ENCODE data around the gene FBH1. TPM values are rescaled to one million over a fixed set of nuclear protein-coding genes. Genes with fewer than 3 reads are reported as not detected.
A peak's percentile ranks its signal among the peaks of the same experiment; 100 is the strongest.

FBH1 gene
- total and polyA plus RNA-seq, 10 of the 15 experiments (the other 5 are each of a cell fraction or from before 2014, with no cell fraction given), result 6.1 to 67.6 (median 47.2) TPM

DNA sequence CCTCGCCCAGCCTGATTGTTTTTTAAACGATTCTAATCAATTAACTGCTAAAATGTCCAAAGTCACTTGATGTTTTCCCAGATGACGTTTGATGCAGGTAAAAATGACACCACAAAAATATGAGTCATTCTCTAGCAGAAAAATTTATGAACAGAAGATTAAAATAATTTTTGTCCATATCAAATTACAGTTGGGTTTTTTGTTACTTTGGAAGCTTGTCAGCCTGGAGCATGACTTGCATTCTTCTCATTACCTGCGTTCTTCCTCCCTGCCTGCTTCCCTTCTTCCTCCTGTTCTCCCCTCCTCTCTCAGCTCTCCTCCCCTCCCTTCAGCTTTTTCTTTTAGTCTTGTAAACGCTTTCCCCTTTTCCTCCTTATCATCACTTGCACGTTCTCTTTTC, 68.6 kb downstream of the FBH1 start:
- Histone ChIP-seq H3K27me3 (replicated peaks in 1 of 2; ENCODE audit: control insufficient read depth in 2 of 2, insufficient read depth in 2 of 2, low read length in 1 of 2) (no peaks in the 10 kb centered on the region), H3K27ac (ENCODE audit: control insufficient read depth, insufficient read depth) (no peak overlapping the region), H3K4me3 (no peak overlapping the region), H3K4me2 (ENCODE audit: control insufficient read depth, insufficient read depth) (no peak overlapping the region), H3K9ac (ENCODE audit: control insufficient read depth, insufficient read depth, low read length) (no peak overlapping the region), H2AFZ (ENCODE audit: control insufficient read depth, low read depth, low read length) (no peak overlapping the region), H3K79me2 (ENCODE audit: control insufficient read depth, insufficient read depth, low read length) (no peaks in the 10 kb centered on the region), H3K9me3 (replicated peaks; ENCODE audit: control insufficient read depth, insufficient read depth, low read length) (no peaks in the 10 kb centered on the region), H3K4me1 (ENCODE audit: control insufficient read depth, insufficient read depth, low read length) (no peaks in the 10 kb centered on the region), H3K36me3 (ENCODE audit: control insufficient read depth in 2 of 2, insufficient read depth in 2 of 2, low read length in 1 of 2) (peaks cover 9 to 16% of the 10 kb centered on the region in 2 experiments), H4K20me1 (ENCODE audit: control insufficient read depth, insufficient read depth) (no peaks in the 10 kb centered on the region)
- TF ChIP-seq SRF (IDR thresholded peaks at IDR 0.05; ENCODE audit: low read depth in 2 of 2, low read length in 2 of 2) (no peak), EGR1 (IDR thresholded peaks at IDR 0.05; ENCODE audit: borderline replicate concordance in 1 of 2, low read depth in 2 of 2, low read length in 2 of 2) (no peak), JUNB (IDR thresholded peaks at IDR 0.05) (no peak), NFIC (IDR thresholded peaks at IDR 0.05; ENCODE audit: low read depth, low read length) (no peak), POLR2AphosphoS2 (IDR thresholded peaks at IDR 0.05; ENCODE audit: low read depth, low read length) (no peak), SPI1 (IDR thresholded peaks at IDR 0.05; ENCODE audit: borderline replicate concordance, insufficient read depth, low read depth, low read length) (no peak), MAX (IDR thresholded peaks at IDR 0.05; ENCODE audit: low read depth, low read length) (no peak), FOS (IDR thresholded peaks at IDR 0.05; ENCODE audit: borderline replicate concordance, extremely low read depth, insufficient read length) (no peak), RAD51 (IDR thresholded peaks at IDR 0.05) (no peak), SMC3 (IDR thresholded peaks at IDR 0.05; ENCODE audit: borderline replicate concordance, low read length) (no peak), NR2C2 (IDR thresholded peaks at IDR 0.05; ENCODE audit: borderline replicate concordance, control insufficient read depth, insufficient read length, low read depth) (no peak), SUPT20H (IDR thresholded peaks at IDR 0.05; ENCODE audit: borderline replicate concordance, control insufficient read depth, low read depth, low read length) (no peak), RBBP5 (conservative IDR thresholded peaks at IDR 0.05) (no peak), ZNF207 (IDR thresholded peaks at IDR 0.05; ENCODE audit: borderline replicate concordance) (no peak), NR2C1 (IDR thresholded peaks at IDR 0.05) (no peak)
- TF ChIP-seq, protein P1, sequence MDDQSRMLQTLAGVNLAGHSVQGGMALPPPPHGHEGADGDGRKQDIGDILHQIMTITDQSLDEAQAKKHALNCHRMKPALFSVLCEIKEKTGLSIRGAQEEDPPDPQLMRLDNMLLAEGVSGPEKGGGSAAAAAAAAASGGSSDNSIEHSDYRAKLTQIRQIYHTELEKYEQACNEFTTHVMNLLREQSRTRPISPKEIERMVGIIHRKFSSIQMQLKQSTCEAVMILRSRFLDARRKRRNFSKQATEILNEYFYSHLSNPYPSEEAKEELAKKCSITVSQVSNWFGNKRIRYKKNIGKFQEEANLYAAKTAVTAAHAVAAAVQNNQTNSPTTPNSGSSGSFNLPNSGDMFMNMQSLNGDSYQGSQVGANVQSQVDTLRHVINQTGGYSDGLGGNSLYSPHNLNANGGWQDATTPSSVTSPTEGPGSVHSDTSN (IDR thresholded peaks at IDR 0.05; ENCODE audit: insufficient replicate concordance, low read depth, low read length), result no peak
- TF ChIP-seq, protein P2, sequence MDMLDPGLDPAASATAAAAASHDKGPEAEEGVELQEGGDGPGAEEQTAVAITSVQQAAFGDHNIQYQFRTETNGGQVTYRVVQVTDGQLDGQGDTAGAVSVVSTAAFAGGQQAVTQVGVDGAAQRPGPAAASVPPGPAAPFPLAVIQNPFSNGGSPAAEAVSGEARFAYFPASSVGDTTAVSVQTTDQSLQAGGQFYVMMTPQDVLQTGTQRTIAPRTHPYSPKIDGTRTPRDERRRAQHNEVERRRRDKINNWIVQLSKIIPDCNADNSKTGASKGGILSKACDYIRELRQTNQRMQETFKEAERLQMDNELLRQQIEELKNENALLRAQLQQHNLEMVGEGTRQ (IDR thresholded peaks at IDR 0.05; ENCODE audit: borderline replicate concordance, low read depth, low read length), result no peak
- TF ChIP-seq, protein P3, sequence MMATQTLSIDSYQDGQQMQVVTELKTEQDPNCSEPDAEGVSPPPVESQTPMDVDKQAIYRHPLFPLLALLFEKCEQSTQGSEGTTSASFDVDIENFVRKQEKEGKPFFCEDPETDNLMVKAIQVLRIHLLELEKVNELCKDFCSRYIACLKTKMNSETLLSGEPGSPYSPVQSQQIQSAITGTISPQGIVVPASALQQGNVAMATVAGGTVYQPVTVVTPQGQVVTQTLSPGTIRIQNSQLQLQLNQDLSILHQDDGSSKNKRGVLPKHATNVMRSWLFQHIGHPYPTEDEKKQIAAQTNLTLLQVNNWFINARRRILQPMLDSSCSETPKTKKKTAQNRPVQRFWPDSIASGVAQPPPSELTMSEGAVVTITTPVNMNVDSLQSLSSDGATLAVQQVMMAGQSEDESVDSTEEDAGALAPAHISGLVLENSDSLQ (IDR thresholded peaks at IDR 0.05), result no peak
- TF ChIP-seq, protein P4, sequence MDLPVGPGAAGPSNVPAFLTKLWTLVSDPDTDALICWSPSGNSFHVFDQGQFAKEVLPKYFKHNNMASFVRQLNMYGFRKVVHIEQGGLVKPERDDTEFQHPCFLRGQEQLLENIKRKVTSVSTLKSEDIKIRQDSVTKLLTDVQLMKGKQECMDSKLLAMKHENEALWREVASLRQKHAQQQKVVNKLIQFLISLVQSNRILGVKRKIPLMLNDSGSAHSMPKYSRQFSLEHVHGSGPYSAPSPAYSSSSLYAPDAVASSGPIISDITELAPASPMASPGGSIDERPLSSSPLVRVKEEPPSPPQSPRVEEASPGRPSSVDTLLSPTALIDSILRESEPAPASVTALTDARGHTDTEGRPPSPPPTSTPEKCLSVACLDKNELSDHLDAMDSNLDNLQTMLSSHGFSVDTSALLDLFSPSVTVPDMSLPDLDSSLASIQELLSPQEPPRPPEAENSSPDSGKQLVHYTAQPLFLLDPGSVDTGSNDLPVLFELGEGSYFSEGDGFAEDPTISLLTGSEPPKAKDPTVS (IDR thresholded peaks at IDR 0.05; ENCODE audit: low read depth, low read length), result no peak
- SMC1A ChIA-PET (ENCODE audit: uncharacterized antibody, unreplicated experiment), result interaction anchor here (0.6 to 1.1 kb wide), 3 partner anchors 17 to 448 kb away, joined by 3 read pairs; no protein-coding TSS in a partner anchor
- WGBS (ENCODE audit: insufficient coverage, insufficient replicate concordance, low lambda C conversion rate, missing lambda C conversion rate), result 92% methylated on average over 6 of the region's 6 CpGs
- intact Hi-C loops (cut with micrococcal nuclease; ENCODE audit: unreplicated experiment) (no loop called here), in situ Hi-C loops (cut with MboI) (no loop called here)
- CTCF ChIA-PET, result interaction anchor here (1.5 kb wide), 1 partner anchor 10 kb away, joined by 3 read pairs; no protein-coding TSS in a partner anchor
- DNase-seq (ENCODE audit: low read depth, low spot score) (no peak), ATAC-seq (no peak), FAIRE-seq (no peak)
- POLR2A ChIA-PET, result no interaction called here
- BruUV-seq (replicated peaks), result TSS peak; percentile 27
- RAD21 ChIA-PET (ENCODE audit: unreplicated experiment), result no interaction called here

Data from GM12878 (cell line).